Left lung (tissue), 8 donors: ENCODE measurements around the gene NDUFA11. TPM values are rescaled to one million over a fixed set of nuclear protein-coding genes. Genes with fewer than 3 reads are reported as not detected.

ENCODE experiments used
- polyA plus RNA-seq, 6 donors: library from polyadenylated mRNA; unstranded; fragments of 120-200 nt; gene quantifications; one replicate each; pipeline ENCODE4 v1.2.1, GENCODE V29; 2013; ENCODE audit not compliant: insufficient read length in 6 of 6
- total RNA-seq, 2 donors: library from RNA; stranded (reverse); fragmentation: NEBNext Ultra II Directional; extraction: Animal tissue kit (Norgen Biotek cat#: 25700); gene quantifications; one replicate each; pipeline ENCODE4 v1.2.1, GENCODE V29; 2021
- donor health status: DM: no; HTN: yes; CAD: no.
- donor health status: DM: no; HTN: no; CAD: no.

NDUFA11 gene
- total and polyA plus RNA-seq, 8 donors, result 102 to 190 (median 141) TPM

Other genes with a start within 250 kb of the NDUFA11 start
- 10 to 100 TPM; 46.7 to 63.3 TPM for gene MICOS13, start 223.3 kb downstream of the NDUFA11 start, total RNA-seq
- 10 to 100 TPM; 26.7 to 48.9 (median 33.4) TPM for gene MICOS13, start 223.3 kb downstream of the NDUFA11 start, polyA plus RNA-seq
- 10 to 100 TPM in 1 of 2 donors, 1 to 10 TPM in 1; 5.8 to 10.4 TPM for gene HSD11B1L, start 222.8 kb downstream of the NDUFA11 start, total RNA-seq
- 10 to 100 TPM in 2 of 6 donors, 1 to 10 TPM in 4; 6.8 to 12.2 (median 7.9) TPM for gene HSD11B1L, start 222.8 kb downstream of the NDUFA11 start, polyA plus RNA-seq
- gene RPL36, start 213.5 kb downstream of the NDUFA11 start, total RNA-seq, result 100 to 1,000 TPM; 606 to 680 TPM
- gene RPL36, start 213.5 kb downstream of the NDUFA11 start, polyA plus RNA-seq, result 1,000 to 10,000 TPM in 1 of 6 donors, 100 to 1,000 TPM in 5; 637 to 1,150 (median 840) TPM
- gene LONP1, start 183.6 kb downstream of the NDUFA11 start, total RNA-seq, result 10 to 100 TPM; 79.5 to 93.9 TPM
- gene LONP1, start 183.6 kb downstream of the NDUFA11 start, polyA plus RNA-seq, result 10 to 100 TPM; 39.9 to 50.0 (median 47.8) TPM
- gene CATSPERD, start 183.2 kb downstream of the NDUFA11 start, total RNA-seq, result 1 to 10 TPM in 1 of 2 donors, not detected in 1; 2.7 TPM
- 1 to 10 TPM in 3 of 6 donors, under 1 TPM in 2, not detected in 1; 0.31 to 2.4 (median 1.1) TPM for gene CATSPERD, start 183.2 kb downstream of the NDUFA11 start, polyA plus RNA-seq
- 1 to 10 TPM; 1.7 to 4.5 TPM for gene PRR22, start 119.0 kb downstream of the NDUFA11 start, total RNA-seq
- 1 to 10 TPM; 1.3 to 3.2 (median 2.0) TPM for gene PRR22, start 119.0 kb downstream of the NDUFA11 start, polyA plus RNA-seq
- gene DUS3L, start 112.6 kb downstream of the NDUFA11 start, total RNA-seq, result 10 to 100 TPM; 15.8 to 38.4 TPM
- 10 to 100 TPM; 17.7 to 34.9 (median 24.9) TPM for gene DUS3L, start 112.6 kb downstream of the NDUFA11 start, polyA plus RNA-seq
- gene NRTN, start 98.7 kb downstream of the NDUFA11 start, total RNA-seq, result 1 to 10 TPM; 1.5 to 1.6 TPM
- gene NRTN, start 98.7 kb downstream of the NDUFA11 start, polyA plus RNA-seq, result 1 to 10 TPM in 5 of 6 donors, under 1 TPM in 1; 0.93 to 1.9 (median 1.5) TPM
- gene FUT6, start 64.1 kb downstream of the NDUFA11 start, total RNA-seq, result under 1 TPM; 0.32 to 0.73 TPM
- gene FUT6, start 64.1 kb downstream of the NDUFA11 start, polyA plus RNA-seq, result under 1 TPM; 0.52 to 0.87 (median 0.70) TPM
- gene FUT3, start 52.3 kb downstream of the NDUFA11 start, total RNA-seq, result 10 to 100 TPM; 25.2 to 31.4 TPM
- under 1 TPM in 4 of 6 donors, not detected in 2; 0.28 to 0.56 (median 0.41) TPM for gene FUT3, start 52.3 kb downstream of the NDUFA11 start, polyA plus RNA-seq
- gene FUT5, start 33.2 kb downstream of the NDUFA11 start, total RNA-seq, result not detected
- not detected for gene FUT5, start 33.2 kb downstream of the NDUFA11 start, polyA plus RNA-seq
- 1 to 10 TPM; 5.0 to 6.6 TPM for gene VMAC, start 1.1 kb upstream of the NDUFA11 start, total RNA-seq
- gene VMAC, start 1.1 kb upstream of the NDUFA11 start, polyA plus RNA-seq, result 10 to 100 TPM in 3 of 6 donors, 1 to 10 TPM in 3; 7.0 to 10.4 (median 9.5) TPM
- gene CAPS, start 10.5 kb upstream of the NDUFA11 start, total RNA-seq, result 10 to 100 TPM in 1 of 2 donors, 1 to 10 TPM in 1; 8.8 to 40.9 TPM
- 10 to 100 TPM; 16.4 to 44.9 (median 28.3) TPM for gene CAPS, start 10.5 kb upstream of the NDUFA11 start, polyA plus RNA-seq
- gene RANBP3, start 74.3 kb upstream of the NDUFA11 start, total RNA-seq, result 10 to 100 TPM; 64.6 to 69.0 TPM
- 10 to 100 TPM; 75.6 to 91.9 (median 80.7) TPM for gene RANBP3, start 74.3 kb upstream of the NDUFA11 start, polyA plus RNA-seq
- 10 to 100 TPM; 17.0 to 18.8 TPM for gene RFX2, start 206.7 kb upstream of the NDUFA11 start, total RNA-seq
- gene RFX2, start 206.7 kb upstream of the NDUFA11 start, polyA plus RNA-seq, result 10 to 100 TPM; 12.7 to 17.4 (median 15.3) TPM
- not detected for gene ACSBG2, start 231.9 kb upstream of the NDUFA11 start, total RNA-seq
- gene ACSBG2, start 231.9 kb upstream of the NDUFA11 start, polyA plus RNA-seq, result 1 to 10 TPM; 1.6 to 3.5 (median 2.1) TPM